CD4-positive, alpha-beta memory T cell (primary cell): Measurements from ENCODE around the gene RILPL2. TPM values are rescaled to one million over a fixed set of nuclear protein-coding genes. Genes with fewer than 3 reads are reported as not detected.
"Not testable (repeated sequence)": the region's sequence is repeated elsewhere in the genome, so short reads cannot be mapped to it uniquely, and the experiment has no call there.

Source experiments
- CTCF ChIA-PET: fragments of 350-600 bp; sonication (Branson Sonifier 250); formaldehyde crosslinking; loops from one replicate; lab custom pipeline; 2021; ENCODE audit warnings: inconsistent platforms; ENCODE audit not compliant: partially characterized antibody; lab: Charles Lee
- POLR2A ChIA-PET: fragments of 350-600 bp; sonication (Branson Sonifier 250); formaldehyde crosslinking; loops from one replicate; lab custom pipeline; 2021; ENCODE audit not compliant: partially characterized antibody; lab: Charles Lee
- DNase-seq, 5 donors: peaks; one replicate each; pipeline versions ENCODE4 v3.0.0 to v3.0.0-alpha.2; 2020 to 2022; ENCODE audit warnings: mixed read lengths in 1 of 5
- H3K27ac ChIP-seq: one replicate; pipeline ENCODE4 v1.7.0; 2013; ENCODE audit warnings: low read depth, low read length
- H3K27me3 ChIP-seq: 2 replicates; pipeline ENCODE4 v1.7.0; 2013; ENCODE audit warnings: mild to moderate bottlenecking, low read length, moderate library complexity; ENCODE audit not compliant: insufficient read depth
- H3K36me3 ChIP-seq: 2 replicates; pipeline ENCODE4 v1.7.0; 2013; ENCODE audit warnings: mild to moderate bottlenecking, low read length, moderate library complexity; ENCODE audit not compliant: insufficient read depth
- H3K4me1 ChIP-seq: 2 replicates; pipeline ENCODE4 v1.7.0; 2013; ENCODE audit warnings: mild to moderate bottlenecking, low read length, moderate library complexity; ENCODE audit not compliant: insufficient read depth
- H3K4me3 ChIP-seq, 2 donors: one replicate each; pipeline ENCODE4 v1.7.0; 2013; ENCODE audit warnings: low read length in 2 of 2, mild to moderate bottlenecking in 1 of 2
- H3K9me3 ChIP-seq, 2 donors: one replicate each; pipeline ENCODE4 v1.7.0; 2013; ENCODE audit warnings: low read length in 2 of 2, control low read depth in 1 of 2; ENCODE audit not compliant: control insufficient read depth in 1 of 2
- H3K27ac Mint-ChIP-seq, 7 donors: one replicate each; pipeline ENCODE4 v1.8.0; 2020 to 2021; ENCODE audit warnings: mixed read lengths in 7 of 7, mild to moderate bottlenecking in 6 of 7, inconsistent platforms in 3 of 7, moderate library complexity in 3 of 7
- H3K27me3 Mint-ChIP-seq, 2 donors: one replicate each; pipeline ENCODE4 v1.8.0; 2020 to 2021; ENCODE audit warnings: mixed read lengths in 2 of 2
- H3K36me3 Mint-ChIP-seq, 2 donors: one replicate each; pipeline ENCODE4 v1.8.0; 2020 to 2021; ENCODE audit warnings: mixed read lengths in 2 of 2, inconsistent platforms in 1 of 2, mild to moderate bottlenecking in 1 of 2
- H3K4me1 Mint-ChIP-seq, 4 donors: one replicate each; pipeline ENCODE4 v1.8.0; 2020 to 2021; ENCODE audit warnings: mixed read lengths in 4 of 4, mild to moderate bottlenecking in 1 of 4
- H3K4me3 Mint-ChIP-seq, 8 donors: one replicate each; pipeline ENCODE4 v1.8.0; 2020 to 2021; ENCODE audit warnings: mixed read lengths in 8 of 8, mild to moderate bottlenecking in 7 of 8, moderate library complexity in 6 of 8, inconsistent platforms in 3 of 8
- H3K9me3 Mint-ChIP-seq, 8 donors: one replicate each; pipeline ENCODE4 v1.8.0; 2020 to 2021; ENCODE audit warnings: mixed read lengths in 8 of 8, mild to moderate bottlenecking in 5 of 8, inconsistent platforms in 3 of 8, moderate library complexity in 1 of 8
- intact Hi-C: fragments of 100-400 bp; cut with micrococcal nuclease; formaldehyde crosslinking; loops from one replicate; pipeline ENCODE4 v1.15.1; 2023
- polyA plus RNA-seq, 2 donors: library from polyadenylated mRNA; unstranded; fragments of 300-500 nt; fragmentation: Illumina TruSeq; gene quantifications; one replicate each; pipeline ENCODE4 v1.2.3, GENCODE V29; 2021
- total RNA-seq, 2 experiments: library from RNA; stranded (reverse); gene quantifications; one replicate each; pipeline ENCODE4 v1.2.3, GENCODE V29; 2021

The RILPL2 gene
- total and polyA plus RNA-seq, 4 experiments from 2014 or later, result 11.6 to 13.7 (median 12.6) TPM

DNA sequence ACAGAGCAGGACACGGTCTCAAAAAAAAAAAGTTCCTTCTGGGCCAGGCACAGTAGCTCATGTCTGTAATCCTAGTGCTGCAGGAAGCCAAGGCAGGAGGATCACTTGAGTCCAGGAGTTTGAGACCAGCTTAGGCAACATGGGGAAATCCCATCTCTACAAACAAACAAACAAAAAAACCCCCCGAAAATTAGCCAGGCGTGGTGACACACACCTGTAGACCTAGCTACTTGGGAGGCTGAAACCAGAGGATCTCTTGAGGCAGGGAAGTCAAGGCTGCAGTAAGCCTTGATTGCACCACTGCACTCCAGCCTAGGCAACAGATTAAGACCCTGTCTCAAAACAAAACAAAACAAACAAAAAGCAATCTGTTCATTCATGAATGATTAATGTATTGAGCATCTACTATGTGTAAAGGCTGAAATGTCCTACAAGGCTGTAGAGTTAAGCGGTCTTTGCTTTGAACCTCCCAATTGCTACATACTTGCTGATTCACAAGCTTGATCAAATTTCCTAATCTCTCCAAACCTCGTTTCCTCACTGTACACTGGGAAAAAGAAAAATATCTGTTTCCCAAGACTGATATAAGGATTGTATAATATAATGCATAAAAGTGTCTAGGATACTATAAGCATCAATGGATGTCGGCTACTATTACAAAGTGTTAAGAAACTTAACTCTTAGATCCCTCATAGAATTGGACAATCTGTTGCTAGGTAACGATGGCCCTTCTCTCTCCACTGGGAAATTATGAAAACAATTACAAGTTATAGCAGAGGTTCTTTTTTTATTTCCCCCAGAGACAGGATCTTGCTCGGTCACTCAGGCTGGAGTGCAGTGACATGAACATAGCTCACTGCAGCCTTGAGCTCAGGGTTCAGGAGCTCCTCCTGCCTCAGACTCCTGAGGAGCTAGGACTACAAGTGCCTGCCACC, 7.9 kb upstream of the RILPL2 start:
- Histone ChIP-seq H3K9me3 (no peaks in the 10 kb centered on the region), H3K4me3 (no peak overlapping the region), H3K36me3 (no peaks in the 10 kb centered on the region), H3K27ac (no peak overlapping the region), H3K4me1 (peaks cover 35% of the 10 kb centered on the region), H3K27me3 (no peaks in the 10 kb centered on the region)
- Mint-ChIP-seq H3K4me3 (no peak overlapping the region), H3K27me3 (no peaks in the 10 kb centered on the region), H3K27ac (peak overlapping the region in 2 of 7 donors; percentile 41 to 74), H3K9me3 (no peaks in the 10 kb centered on the region), H3K36me3 (no peaks in the 10 kb centered on the region), H3K4me1 (peaks cover 17 to 38% (median 29%) of the 10 kb centered on the region in 4 donors)
- ChIA-PET CTCF (no interaction called here), POLR2A (interaction anchor here (8.5 to 8.7 kb wide), 2 partner anchors 8 to 14 kb away, joined by 132 to 141 read pairs; partner anchors contain the start of genes RILPL2 and SNRNP35)
- intact Hi-C loops, result no loop called here
- DNase-seq, result no peak

DNA sequence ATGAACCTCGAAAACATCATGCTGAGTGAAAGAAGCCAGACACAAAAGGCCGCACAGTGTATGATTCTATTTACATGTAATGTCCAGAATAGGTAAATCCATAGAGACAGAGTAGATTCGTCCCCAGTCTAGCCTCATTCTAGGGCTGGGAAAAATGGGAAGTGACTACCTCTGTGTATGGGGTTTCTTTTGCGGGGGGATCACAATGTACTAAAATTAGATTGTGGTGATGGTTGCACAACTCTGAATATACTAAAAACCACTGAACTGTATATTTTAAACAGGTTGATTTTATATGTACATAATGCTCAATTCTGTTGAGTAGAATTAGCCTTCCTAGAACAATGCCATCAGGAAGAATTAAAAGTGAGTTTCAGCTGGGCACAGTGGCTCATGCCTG, 6.3 kb upstream of the RILPL2 start:
- intact Hi-C loops, result no loop called here
- H3K4me3 ChIP-seq, result no peak overlapping the region
- no peaks in the 10 kb centered on the region for H3K9me3 ChIP-seq
- no peak overlapping the region for H3K27ac ChIP-seq
- H3K27me3 Mint-ChIP-seq, result no peaks in the 10 kb centered on the region
- no peak overlapping the region for H3K27ac Mint-ChIP-seq
- H3K4me3 Mint-ChIP-seq, result peak overlapping the region in 1 of 8 donors; percentile 8
- H3K36me3 ChIP-seq, result no peaks in the 10 kb centered on the region
- H3K4me1 Mint-ChIP-seq, result peaks cover 9 to 28% (median 20%) of the 10 kb centered on the region in 4 donors
- H3K4me1 ChIP-seq, result peaks cover 25% of the 10 kb centered on the region
- POLR2A ChIA-PET, result interaction anchor here (0.9 to 8.5 kb wide), 2 partner anchors 16 to 55 kb away, joined by 4 to 132 read pairs; partner anchors contain the start of gene SNRNP35
- H3K9me3 Mint-ChIP-seq, result no peaks in the 10 kb centered on the region
- no peaks in the 10 kb centered on the region for H3K27me3 ChIP-seq
- CTCF ChIA-PET, result interaction anchor here (1.1 kb wide), 1 partner anchor 77 kb away, joined by 4 read pairs; no protein-coding TSS in a partner anchor
- no peaks in the 10 kb centered on the region for H3K36me3 Mint-ChIP-seq
- DNase-seq, result no peak

DNA sequence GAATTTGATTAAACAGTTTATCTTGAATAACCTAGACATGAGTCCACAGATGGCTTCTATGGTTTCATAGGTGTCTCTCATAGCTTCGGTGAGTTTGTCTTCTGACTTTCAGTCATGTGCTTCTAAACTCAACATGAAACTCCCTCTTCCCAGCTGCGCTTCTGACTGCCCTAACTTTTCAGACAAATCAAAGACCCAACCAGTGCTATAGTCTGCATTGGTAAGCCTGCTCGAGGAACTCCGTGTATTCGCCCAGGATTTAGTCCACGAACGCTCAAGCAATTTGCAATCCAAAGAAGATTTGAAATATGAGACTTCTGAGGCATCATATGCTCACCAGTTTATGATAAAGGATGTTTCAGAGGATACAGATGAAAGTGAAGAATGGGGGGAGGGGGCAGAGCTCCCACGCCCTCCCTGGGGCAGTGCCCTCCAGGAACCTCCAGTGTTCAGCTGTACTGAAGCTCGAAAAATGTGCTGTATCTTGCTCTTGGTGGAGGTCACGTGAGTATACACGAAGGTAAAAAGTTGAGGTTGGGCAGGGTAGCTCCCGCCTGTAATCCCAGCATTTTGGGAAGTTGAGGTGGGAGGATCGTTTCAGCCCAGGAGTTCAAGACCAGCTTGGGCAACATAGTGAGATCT, 5.2 kb upstream of the RILPL2 start:
- H3K4me3 Mint-ChIP-seq, result no peak overlapping the region
- ChIA-PET CTCF (interaction anchor here (1.0 to 1.8 kb wide), 3 partner anchors 15 to 96 kb away, joined by 3 to 4 read pairs (median 3); no protein-coding TSS in a partner anchor), POLR2A (interaction anchor here (8.5 kb wide), 1 partner anchor 17 kb away, joined by 132 read pairs; the partner anchor contains the start of gene SNRNP35)
- H3K4me3 ChIP-seq, result no peak overlapping the region
- no peaks in the 10 kb centered on the region for H3K36me3 ChIP-seq
- no peak overlapping the region for H3K27ac ChIP-seq
- H3K9me3 Mint-ChIP-seq, result no peaks in the 10 kb centered on the region
- no peaks in the 10 kb centered on the region for H3K27me3 ChIP-seq
- H3K4me1 ChIP-seq, result peaks cover 27% of the 10 kb centered on the region
- H3K27ac Mint-ChIP-seq, result peak overlapping the region in 3 of 7 donors; percentile 14 to 61 (median 30)
- intact Hi-C loops, result no loop called here
- H3K36me3 Mint-ChIP-seq, result peaks cover 0 to 4% of the 10 kb centered on the region in 2 donors
- DNase-seq, result no peak
- no peaks in the 10 kb centered on the region for H3K9me3 ChIP-seq
- peaks cover 12 to 38% (median 22%) of the 10 kb centered on the region in 4 donors for H3K4me1 Mint-ChIP-seq
- H3K27me3 Mint-ChIP-seq, result no peaks in the 10 kb centered on the region

DNA sequence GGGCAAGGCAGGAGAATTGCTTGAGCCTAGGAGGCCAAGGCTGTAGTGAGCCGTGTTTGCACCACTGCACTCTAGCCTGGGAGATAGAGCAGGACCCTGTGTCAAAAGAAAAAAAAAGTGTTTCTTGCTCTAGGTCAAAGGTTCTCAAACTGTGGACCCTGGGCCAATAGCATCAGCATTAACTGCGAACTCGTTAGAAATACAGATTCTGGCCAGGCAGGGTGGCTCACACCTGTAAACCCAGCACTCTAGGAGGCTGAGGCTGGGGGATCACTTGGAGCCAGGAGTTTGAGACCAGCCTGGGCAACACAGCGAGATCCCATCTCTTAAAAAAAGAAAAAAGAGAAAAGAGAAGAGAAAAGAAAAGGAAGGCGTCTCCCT, 858 bp downstream of the RILPL2 start:
- Histone ChIP-seq H3K4me3 (peak overlapping the region; percentile 79 to 95), H3K9me3 (no peaks in the 10 kb centered on the region), H3K4me1 (peaks cover 58% of the 10 kb centered on the region), H3K27ac (peak overlapping the region; percentile 98), H3K36me3 (no peaks in the 10 kb centered on the region), H3K27me3 (no peaks in the 10 kb centered on the region)
- intact Hi-C loops, result loop anchor here (1.0 to 2.0 kb wide), 5 partner anchors 13 to 149 kb away; partner anchors contain the start of genes SBNO1, SNRNP35 and TMED2
- Mint-ChIP-seq H3K27me3 (no peaks in the 10 kb centered on the region), H3K4me1 (peaks cover 28 to 68% (median 47%) of the 10 kb centered on the region in 4 donors), H3K9me3 (no peaks in the 10 kb centered on the region), H3K4me3 (peak overlapping the region; percentile 93 to 97 (median 95)), H3K36me3 (peaks cover 7 to 28% of the 10 kb centered on the region in 2 donors), H3K27ac (peak overlapping the region; percentile 88 to 99 (median 96))
- ChIA-PET POLR2A (interaction anchor here (0.8 to 10.1 kb wide), 11 partner anchors 9 to 461 kb away, joined by 3 to 141 read pairs (median 7); partner anchors contain the start of genes KMT5A and SNRNP35), CTCF (interaction anchor here (0.8 to 2.9 kb wide), 8 partner anchors 8 to 147 kb away, joined by 3 to 10 read pairs (median 4); partner anchors contain the start of gene SNRNP35)
- no peak for DNase-seq

DNA sequence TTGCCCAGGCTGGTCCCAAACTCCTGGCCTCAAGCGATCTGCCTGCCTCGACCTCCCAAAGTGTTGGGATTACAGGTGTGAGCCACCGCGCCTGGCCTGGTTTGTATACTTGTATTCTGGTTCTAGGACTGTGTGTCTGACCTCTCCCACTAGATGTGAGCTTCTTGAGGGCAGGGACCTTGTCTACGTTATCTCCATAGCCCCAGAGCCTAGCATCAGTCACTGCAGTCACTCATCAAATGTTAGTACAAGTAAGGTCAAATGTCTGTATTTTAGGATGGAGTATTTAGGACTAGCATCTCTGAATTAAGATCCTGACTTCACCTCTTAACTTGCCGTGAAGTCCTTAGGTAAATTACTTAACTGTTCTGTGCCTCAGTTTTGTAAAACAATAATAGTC, 2.9 kb downstream of the RILPL2 start:
- intact Hi-C loops, result no loop called here
- CTCF ChIA-PET, result interaction anchor here (0.6 to 1.8 kb wide), 4 partner anchors 16 to 148 kb away, joined by 3 to 6 read pairs (median 4); no protein-coding TSS in a partner anchor

DNA sequence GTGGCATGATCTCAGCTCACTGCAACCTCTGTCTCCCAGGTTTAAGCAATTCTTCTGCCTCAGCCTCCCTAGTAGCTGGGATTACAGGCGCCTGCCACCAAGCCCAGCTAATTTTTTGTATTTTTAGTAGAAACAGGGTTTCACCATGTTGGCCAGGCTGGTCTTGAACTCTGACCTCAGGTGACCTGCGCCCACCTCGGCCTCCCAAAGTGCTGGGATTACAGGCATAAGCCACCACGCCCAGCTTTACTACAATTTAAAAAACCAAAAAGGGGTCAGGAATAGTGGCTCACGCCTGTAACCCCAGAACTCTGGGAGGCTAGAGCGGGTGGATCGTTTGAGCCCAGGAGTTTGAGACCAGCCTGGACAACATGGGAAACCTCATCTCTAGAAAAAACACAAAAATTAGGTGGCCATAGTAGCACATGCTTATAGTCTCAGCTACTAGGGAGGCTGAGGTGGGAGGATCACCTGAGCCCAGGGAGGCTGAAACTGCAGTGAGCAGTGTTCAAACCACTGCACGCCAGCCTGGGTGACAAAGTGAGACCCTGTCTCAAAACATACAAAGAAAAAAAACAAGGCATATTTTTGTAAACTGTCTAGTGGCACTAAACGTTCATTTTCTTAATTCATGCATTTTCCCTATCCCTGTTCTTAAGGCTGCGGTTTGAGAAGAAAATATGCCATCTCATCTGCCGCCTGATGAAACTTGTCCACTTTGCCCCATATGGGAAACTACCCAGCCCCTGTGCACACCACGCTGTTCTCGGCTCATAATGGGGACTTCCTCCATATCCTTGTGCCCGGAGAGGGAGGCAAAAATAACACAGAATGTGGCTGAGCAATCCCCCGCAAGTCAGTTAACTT, 4.3 kb downstream of the RILPL2 start:
- intact Hi-C loops, H3K9me3 ChIP-seq, H3K36me3 ChIP-seq, H3K27me3 ChIP-seq, H3K9me3 Mint-ChIP-seq, H3K27me3 Mint-ChIP-seq: not testable (repeated sequence)
- H3K4me3 ChIP-seq, result peak overlapping the region in 1 of 2 donors; percentile 95
- Mint-ChIP-seq H3K27ac (peak overlapping the region; percentile 86 to 99 (median 90)), H3K4me3 (peak overlapping the region; percentile 79 to 97 (median 94)), H3K4me1 (peaks cover 37 to 87% (median 58%) of the 10 kb centered on the region in 4 donors), H3K36me3 (peaks cover 16 to 43% of the 10 kb centered on the region in 2 donors)
- ChIA-PET CTCF (interaction anchor here (0.7 to 1.0 kb wide), 2 partner anchors 9 to 72 kb away, joined by 3 read pairs; no protein-coding TSS in a partner anchor), POLR2A (interaction anchor here (0.6 to 10.1 kb wide), 5 partner anchors 10 to 67 kb away, joined by 3 to 141 read pairs (median 11); partner anchors contain the start of genes SBNO1 and SNRNP35)
- peaks cover 70% of the 10 kb centered on the region for H3K4me1 ChIP-seq
- peak overlapping the region; percentile 98 for H3K27ac ChIP-seq
- peak in 3 of 5 donors; percentile 27 to 74 (median 33) for DNase-seq

More for the DNA sequence above, 2.9 kb downstream of the RILPL2 start:
- H3K4me3 Mint-ChIP-seq, result peak overlapping the region; percentile 93 to 97 (median 95)
- peaks cover 11 to 34% of the 10 kb centered on the region in 2 donors for H3K36me3 Mint-ChIP-seq
- Histone ChIP-seq H3K27ac (peak overlapping the region; percentile 98), H3K4me1 (peaks cover 63% of the 10 kb centered on the region), H3K9me3 (no peaks in the 10 kb centered on the region), H3K4me3 (peak overlapping the region; percentile 28 to 95), H3K27me3 (no peaks in the 10 kb centered on the region), H3K36me3 (no peaks in the 10 kb centered on the region)
- peaks cover 33 to 72% (median 55%) of the 10 kb centered on the region in 4 donors for H3K4me1 Mint-ChIP-seq
- no peak for DNase-seq
- no peaks in the 10 kb centered on the region for H3K27me3 Mint-ChIP-seq
- peak overlapping the region; percentile 84 to 99 (median 93) for H3K27ac Mint-ChIP-seq
- H3K9me3 Mint-ChIP-seq, result no peaks in the 10 kb centered on the region
- POLR2A ChIA-PET, result interaction anchor here (0.6 to 10.1 kb wide), 8 partner anchors 10 to 200 kb away, joined by 3 to 141 read pairs (median 8); partner anchors contain the start of genes MTRFR, SBNO1 and SNRNP35
